ENCODE results near the gene MBOAT2.

The MBOAT2 gene

DNA sequence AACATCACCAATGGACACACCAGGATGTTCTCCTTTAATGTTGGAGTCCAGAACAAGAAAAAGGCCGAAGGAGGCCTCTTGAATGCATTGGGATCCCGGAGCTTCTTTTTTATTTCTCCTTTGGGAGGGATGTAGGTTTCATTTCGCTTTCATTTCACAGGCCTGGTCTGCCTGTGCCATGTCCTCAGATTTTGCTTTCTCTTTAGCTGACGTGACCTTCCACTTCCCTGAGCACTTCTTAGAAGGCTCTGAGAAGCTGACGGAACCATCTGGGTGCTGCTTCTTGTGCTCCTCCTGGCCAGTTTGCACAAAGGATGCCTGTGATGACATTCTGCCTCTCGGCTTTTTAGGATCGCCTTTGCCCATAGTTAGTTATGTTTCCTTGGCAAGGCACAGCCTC is 15.1 kb upstream of the MBOAT2 start:
- in situ Hi-C loops (cut with MboI; ENCODE audit: low sequenced_read_pairs) = no loop called here

- in situ Hi-C loops (cut with MboI; ENCODE audit: low sequenced_read_pairs) = no loop called here
These were observed 14.6 kb upstream of the MBOAT2 start for GRCh38 chr2:9018109-9018508.

DNA sequence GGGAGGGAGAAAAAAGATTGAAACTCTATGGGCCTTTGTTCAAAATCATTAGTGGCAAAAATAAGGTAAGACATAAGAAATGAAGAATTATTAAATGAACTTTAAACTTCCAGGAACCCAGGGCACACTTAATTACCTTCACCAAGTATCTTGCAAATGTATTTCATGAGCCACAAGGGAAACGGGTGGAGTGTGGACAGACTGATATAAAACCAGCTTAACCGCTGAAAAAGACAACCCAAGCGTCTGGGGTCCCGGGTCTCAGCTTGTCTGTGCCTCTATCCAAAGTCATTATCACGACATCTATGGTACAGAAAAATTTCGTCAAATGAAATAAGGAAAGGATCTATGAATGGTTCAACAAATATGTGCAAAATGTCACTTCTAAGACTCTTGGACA is 13.9 kb upstream of the MBOAT2 start:
- in situ Hi-C loops (cut with MboI; ENCODE audit: low sequenced_read_pairs) = no loop called here

GRCh38 chr2:9015998-9016397 is 12.5 kb upstream of the MBOAT2 start:
- in situ Hi-C loops (cut with MboI; ENCODE audit: low sequenced_read_pairs) = no loop called here

DNA sequence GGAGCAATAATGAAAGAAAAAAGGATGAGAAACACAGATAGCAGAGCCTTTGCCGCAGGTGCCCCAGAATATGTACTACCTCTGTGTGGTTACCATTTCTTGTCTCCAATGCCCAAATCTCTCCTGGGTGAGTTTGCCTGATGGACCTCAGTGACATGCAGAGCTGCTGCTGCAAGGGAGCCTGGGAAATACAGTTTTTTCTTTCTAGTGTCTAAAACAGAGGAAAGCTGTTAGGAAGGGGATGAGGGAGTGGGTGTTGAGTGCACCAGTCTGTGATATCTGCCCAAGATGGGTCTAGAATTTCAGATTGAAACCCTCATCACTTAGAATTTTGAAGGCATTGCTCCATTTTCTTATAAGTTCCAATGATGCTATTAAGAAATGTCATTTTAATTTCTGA is 9.9 kb upstream of the MBOAT2 start:
- in situ Hi-C loops (cut with MboI; ENCODE audit: low sequenced_read_pairs) = no loop called here

GRCh38 chr2:9010866-9011265 is 7.4 kb upstream of the MBOAT2 start:
- in situ Hi-C loops (cut with MboI; ENCODE audit: low sequenced_read_pairs) = no loop called here

DNA sequence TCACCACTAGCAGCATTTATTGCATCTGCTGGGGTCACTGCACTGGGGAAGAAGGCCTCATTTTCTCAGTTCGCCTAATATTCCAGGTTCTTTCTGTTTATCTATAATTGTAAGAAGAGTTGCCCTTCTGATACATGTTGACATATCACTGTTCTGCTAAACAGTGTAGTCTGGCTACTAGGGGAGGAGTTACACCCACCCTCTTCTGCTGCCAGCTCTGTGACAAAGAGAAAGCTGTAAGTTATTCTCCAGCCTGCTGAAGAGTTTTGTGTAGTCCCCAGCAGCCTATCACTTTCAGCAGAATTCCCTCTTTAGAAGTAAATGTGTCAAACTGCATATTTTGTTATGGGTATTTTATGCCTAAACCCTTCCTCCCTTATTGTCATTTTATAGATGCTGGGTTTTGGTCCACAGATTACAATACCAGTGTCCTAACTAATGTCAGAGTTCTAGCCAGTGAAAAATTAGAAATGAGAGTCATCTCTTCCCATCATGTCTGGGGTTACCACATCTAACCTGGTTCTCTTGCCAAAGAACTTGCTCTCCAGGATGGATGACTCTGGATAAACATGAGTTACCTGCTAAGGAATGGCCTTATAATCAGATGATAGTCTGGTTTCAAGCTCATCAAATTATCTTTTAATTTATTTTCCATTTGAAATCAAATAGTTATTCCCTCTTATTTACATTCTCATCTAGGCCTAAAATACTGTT is 5.6 kb upstream of the MBOAT2 start:
- in situ Hi-C loops (cut with MboI; ENCODE audit: low sequenced_read_pairs) = no loop called here

GRCh38 chr2:9006368-9006767 is 2.9 kb upstream of the MBOAT2 start:
- in situ Hi-C loops (cut with MboI; ENCODE audit: low sequenced_read_pairs) = no loop called here

DNA sequence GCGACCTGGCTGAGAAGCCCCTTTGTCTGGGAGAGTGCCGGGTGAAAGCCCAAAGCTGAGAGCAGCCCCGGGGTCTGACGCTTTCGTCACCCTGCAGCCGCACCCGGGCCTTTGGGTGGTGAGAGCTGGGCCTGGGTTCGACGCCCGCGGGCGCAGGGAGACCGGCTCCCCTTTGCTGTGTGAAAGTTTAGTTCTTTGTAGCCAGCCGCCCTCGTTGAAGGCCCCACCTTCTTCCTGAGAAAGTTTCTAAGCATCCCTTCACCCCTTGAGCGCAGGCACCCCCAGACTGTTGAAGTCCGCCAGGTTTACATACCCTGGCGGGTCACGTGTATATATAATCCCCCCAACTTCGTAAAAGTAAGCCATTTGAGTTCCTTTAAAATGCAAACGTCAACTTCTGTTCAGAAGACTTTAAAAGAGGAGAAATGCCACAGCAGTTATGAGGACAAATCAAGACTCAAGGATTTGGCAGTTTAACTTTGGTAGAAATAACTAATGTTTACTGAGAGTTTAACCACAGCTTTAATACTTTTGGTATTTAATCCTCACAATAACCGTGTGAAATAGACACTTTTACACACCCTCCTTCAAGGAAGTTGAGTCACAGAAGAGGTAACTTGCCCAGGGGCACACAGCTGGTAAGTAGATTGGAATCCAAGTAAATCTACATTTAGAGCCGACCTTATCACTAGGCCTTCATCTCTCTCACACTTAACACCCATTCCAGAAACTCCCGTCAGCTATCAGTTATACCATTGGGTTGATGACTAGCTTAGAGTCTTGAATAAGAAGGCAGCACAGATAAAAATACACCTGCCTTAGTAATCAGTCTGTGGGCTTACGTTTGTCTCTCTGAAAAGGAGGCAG is 1.1 kb upstream of the MBOAT2 start:
- in situ Hi-C loops (cut with MboI; ENCODE audit: low sequenced_read_pairs) = no loop called here

DNA sequence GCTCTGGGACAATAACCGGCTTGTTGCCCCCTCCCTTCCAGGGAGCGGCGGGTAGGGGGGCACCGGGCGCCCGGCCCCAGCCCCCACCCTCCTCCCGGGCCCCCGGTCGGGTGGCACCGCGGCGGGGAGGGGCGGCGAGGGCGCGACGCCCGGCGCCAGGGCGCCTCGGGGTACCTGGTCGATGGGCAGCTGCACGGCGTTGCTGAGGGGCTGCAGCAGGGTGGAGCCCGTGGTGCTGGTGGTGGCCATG is 193 bp downstream of the MBOAT2 start:
- in situ Hi-C loops (cut with MboI; ENCODE audit: low sequenced_read_pairs) = no loop called here

GRCh38 chr2:9002637-9003365 is 683 bp downstream of the MBOAT2 start:
- in situ Hi-C loops (cut with MboI; ENCODE audit: low sequenced_read_pairs) = no loop called here

- in situ Hi-C loops (cut with MboI; ENCODE audit: low sequenced_read_pairs) = no loop called here
These were observed 1.2 kb downstream of the MBOAT2 start for GRCh38 chr2:9002313-9002636.

DNA sequence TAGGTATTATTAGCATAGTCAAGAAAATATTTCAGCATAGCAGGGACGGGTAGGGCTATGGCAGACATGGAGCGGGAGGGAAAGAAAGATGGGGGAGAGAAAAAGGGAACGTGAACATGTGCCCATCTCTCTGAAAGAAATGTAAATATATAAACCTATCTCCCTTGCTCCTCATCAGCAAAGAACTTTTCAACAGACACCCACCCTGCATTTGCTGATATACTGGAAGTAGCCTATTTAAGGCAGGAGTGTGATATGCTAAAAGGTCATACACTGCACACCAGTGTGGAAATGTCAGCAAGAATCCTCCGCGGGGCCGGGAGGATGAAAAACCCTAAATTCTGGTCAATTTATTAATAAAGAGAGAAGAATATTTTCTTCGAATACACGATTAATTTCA is 1.7 kb downstream of the MBOAT2 start:
- in situ Hi-C loops (cut with MboI; ENCODE audit: low sequenced_read_pairs) = no loop called here

DNA sequence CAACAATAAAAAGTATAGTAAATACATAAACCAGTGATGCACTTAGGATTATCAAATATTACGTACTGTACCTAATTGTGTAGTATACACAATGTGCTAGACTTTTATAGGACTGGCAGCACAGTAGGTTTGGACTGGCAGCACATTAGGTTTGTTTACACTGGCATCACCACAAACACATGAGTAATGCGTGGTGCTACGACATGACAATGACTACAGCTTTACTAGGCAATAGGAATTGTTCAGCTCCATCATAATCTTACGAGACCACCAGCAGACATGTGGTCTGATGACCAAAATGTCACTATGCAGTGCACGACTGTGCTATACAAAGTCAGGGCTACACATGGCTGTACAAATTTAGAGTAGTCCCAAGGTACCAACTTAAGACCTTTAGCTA is 2.3 kb downstream of the MBOAT2 start:
- in situ Hi-C loops (cut with MboI; ENCODE audit: low sequenced_read_pairs) = no loop called here

DNA sequence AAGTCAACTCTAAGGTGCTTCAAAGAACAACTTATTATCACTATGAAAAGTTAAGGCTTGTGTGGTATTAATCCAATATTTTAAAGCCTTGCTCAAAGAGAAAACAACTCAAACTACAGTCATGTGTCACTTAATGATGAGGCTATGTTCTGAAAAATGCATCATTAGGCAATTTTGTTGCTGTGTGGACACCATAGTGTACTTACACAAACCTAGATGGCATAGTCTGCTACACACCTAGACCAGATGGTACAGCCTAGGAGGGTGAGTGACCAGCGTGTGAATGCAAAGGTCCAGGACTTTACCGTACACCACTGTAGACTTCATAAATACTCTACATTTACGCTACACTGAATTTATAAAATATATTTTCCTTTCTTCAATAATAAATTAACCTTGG is 3.0 kb downstream of the MBOAT2 start:
- in situ Hi-C loops (cut with MboI; ENCODE audit: low sequenced_read_pairs) = no loop called here

- in situ Hi-C loops (cut with MboI; ENCODE audit: low sequenced_read_pairs) = no loop called here
These were observed 3.7 kb downstream of the MBOAT2 start for GRCh38 chr2:8999797-9000196.

GRCh38 chr2:8999102-8999446 is 4.4 kb downstream of the MBOAT2 start:
- in situ Hi-C loops (cut with MboI; ENCODE audit: low sequenced_read_pairs) = no loop called here

DNA sequence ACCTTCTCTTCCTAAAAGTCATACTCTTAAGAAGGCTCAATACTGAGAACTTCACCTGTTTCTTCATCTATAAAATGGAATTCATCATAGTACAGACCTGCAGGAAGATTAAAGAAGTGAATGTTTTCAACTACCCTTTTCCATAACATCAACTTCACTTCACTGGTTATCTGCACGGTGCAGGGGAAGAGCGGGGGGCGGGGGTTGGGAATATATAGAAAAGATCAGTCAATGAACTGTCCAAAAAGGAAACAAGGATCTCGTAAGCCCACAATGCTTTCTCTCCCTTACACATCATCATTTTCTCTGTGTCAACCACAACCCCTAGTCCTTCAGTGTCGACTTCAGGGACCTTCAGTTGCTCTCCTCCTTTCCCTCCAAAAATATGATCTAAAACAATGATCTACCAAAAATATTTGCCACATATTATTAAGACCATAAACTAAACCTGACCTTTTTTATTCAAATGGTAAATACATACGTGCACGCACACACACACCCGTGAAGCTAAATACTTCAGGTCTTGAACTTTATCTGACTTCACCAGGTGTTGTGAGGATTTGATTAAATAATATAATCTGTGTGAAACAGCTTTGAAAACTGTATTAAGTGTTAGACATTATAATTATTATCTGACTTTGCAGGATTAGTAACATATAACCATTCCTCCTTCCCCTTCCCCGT is 4.9 kb downstream of the MBOAT2 start:
- in situ Hi-C loops (cut with MboI; ENCODE audit: low sequenced_read_pairs) = no loop called here

GRCh38 chr2:8997631-8998030 is 5.9 kb downstream of the MBOAT2 start:
- in situ Hi-C loops (cut with MboI; ENCODE audit: low sequenced_read_pairs) = no loop called here

DNA sequence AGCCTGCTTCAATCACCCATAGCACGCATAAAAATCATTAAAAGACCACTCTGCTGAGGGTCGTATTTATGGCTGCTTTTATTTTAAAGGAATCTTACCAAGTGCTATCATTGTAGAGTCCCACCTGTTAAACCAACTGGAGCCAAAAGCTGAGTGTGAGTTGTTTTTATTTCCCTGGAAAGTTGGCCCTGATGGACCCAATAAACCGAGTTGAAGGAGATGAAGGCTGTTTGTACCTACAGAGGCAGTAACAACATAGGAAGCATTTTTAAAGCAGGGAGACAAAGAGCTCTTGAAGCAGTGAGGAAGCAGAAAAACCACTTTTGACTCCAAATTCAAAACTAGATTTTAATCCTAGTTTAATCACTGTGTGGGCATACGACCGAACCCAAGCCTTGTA is 6.4 kb downstream of the MBOAT2 start:
- in situ Hi-C loops (cut with MboI; ENCODE audit: low sequenced_read_pairs) = no loop called here

DNA sequence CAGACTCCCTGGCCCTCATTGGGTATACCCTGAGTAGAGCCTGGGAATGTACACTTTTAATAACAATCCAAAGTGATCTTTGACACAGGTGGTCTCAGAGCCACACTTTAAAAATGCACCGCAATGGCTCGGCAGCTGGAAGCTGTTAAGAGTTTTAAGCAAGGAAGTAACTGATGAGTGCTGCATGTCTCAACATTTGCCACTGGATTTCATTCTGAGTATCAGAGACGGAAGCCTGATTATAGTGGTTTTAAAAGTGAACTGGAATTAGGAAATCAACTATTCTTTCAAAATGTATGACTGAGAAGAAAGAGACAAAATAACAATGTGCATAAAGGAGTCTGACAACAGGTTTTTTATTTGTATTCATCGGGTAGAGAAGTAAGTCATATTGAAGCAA is 7.5 kb downstream of the MBOAT2 start:
- in situ Hi-C loops (cut with MboI; ENCODE audit: low sequenced_read_pairs) = no loop called here

DNA sequence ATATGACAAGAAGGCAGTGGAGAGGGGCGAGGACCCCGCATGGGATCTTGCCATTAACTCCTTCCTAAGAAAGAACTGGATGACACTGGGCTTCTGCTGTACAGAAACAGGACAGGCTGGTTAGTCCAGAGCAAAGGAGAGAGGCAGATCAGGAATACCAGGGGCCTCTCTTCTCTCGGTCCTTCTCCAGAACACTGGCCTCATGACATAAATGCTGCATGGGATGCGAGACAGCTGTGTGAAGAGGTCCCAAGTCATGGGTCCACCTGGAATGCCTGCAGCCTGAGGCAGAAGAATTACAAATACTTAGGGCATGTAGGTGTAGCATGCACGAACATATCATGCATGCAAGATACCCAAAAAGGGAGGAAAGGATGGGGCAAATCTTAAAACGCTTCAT is 9.1 kb downstream of the MBOAT2 start:
- in situ Hi-C loops (cut with MboI; ENCODE audit: low sequenced_read_pairs) = no loop called here
